Epithelial cell of proximal tubule (primary cell): ENCODE measurements around the gene ATIC. TPM values are rescaled to one million over a fixed set of nuclear protein-coding genes. Genes with fewer than 3 reads are reported as not detected.

ENCODE experiments used
- DNase-seq: peaks from one replicate; pipeline ENCODE4 v3.0.0-alpha.2; 2011; ENCODE audit warnings: low read depth
- H3K4me3 ChIP-seq: 2 replicates; pipeline ENCODE4 v1.5.1; 2011; ENCODE audit warnings: low read depth, mild to moderate bottlenecking, low read length
- total RNA-seq: library from RNA; depleted of rRNA; stranded (reverse); fragments of >200 nt; gene quantifications from 2 replicates; pipeline ENCODE4 v1.2.3, GENCODE V29; 2015
- TF ChIP-seq, protein P1 (sequence below): conservative IDR thresholded peaks from 2 replicates; pipeline ENCODE4 v1.5.1; 2012; ENCODE audit warnings: low read depth, mild to moderate bottlenecking, low read length

The ATIC gene
- total RNA-seq, 1 donor from 2014 or later: 58.3 TPM

DNA sequence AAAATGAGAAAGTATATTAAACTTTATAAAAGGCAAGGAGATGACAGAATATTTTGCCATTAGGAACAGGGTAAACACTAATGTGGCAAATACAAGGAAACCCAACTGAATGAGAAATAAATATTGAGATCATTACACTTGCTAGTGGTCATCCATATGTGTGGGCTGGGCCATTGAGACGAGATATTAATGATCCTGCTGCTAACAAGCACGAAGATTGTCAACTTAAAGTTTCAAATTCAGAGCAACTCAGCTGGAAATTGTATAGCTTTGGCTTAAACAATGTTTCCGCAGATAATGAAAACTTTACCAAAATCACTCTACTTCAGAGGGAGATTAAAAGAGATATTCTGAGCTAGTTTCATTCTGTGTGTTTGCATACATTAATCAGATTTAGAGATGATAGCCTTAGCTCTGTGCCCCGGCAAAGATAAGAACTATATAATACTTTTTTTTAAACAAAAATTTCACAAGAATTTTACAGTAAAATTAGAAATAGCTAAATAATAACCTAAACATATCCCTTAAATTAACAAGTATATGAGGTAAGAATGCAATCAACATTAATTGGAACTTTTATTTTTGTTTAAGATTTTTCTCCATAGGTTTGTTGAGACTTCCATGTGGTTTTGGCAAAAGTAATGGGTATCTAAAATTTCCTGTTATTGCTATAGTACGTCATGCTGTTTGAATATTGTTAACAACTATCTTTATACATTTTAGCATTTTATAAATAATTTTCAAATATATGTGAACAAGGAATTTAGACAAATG lies 84.0 kb downstream of the ATIC start:
- TF ChIP-seq, protein P1, sequence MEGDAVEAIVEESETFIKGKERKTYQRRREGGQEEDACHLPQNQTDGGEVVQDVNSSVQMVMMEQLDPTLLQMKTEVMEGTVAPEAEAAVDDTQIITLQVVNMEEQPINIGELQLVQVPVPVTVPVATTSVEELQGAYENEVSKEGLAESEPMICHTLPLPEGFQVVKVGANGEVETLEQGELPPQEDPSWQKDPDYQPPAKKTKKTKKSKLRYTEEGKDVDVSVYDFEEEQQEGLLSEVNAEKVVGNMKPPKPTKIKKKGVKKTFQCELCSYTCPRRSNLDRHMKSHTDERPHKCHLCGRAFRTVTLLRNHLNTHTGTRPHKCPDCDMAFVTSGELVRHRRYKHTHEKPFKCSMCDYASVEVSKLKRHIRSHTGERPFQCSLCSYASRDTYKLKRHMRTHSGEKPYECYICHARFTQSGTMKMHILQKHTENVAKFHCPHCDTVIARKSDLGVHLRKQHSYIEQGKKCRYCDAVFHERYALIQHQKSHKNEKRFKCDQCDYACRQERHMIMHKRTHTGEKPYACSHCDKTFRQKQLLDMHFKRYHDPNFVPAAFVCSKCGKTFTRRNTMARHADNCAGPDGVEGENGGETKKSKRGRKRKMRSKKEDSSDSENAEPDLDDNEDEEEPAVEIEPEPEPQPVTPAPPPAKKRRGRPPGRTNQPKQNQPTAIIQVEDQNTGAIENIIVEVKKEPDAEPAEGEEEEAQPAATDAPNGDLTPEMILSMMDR: no peak
- H3K4me3 ChIP-seq: no peak overlapping the region
- DNase-seq: no peak

DNA sequence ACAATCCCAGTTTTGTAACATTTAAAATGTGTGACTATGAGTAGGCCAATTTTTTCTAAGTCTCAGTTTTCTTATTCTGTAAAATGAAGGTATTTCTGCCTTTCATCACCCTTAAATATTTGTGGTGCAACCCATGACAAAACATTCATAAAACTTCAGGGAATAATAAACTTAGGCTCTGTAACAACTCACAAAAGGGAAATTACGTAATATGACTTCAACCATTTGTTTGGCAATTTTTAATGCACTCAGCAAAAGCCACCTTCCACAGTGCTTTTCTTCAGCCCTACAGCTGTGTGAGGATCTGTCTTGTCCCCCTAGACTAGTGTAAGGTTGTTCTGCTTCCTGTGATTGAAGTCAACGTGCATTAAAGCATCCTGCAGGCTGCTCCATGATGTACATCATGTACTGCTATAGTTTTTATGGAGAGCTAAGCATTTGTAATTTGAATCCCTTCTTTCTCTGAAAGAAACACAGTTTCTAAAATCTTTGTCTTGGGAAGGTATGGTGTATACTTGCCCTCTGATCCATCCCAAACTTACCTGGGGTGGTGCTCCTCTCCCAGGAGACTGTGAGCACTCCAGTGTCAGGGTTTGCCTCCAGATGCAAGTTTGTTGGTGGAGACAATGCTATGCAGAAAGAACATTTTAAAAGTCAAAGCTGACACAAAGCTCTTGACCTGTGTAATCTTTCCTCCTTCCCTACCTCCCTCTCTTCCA lies 84.9 kb downstream of the ATIC start:
- TF ChIP-seq, protein P1: no peak
- DNase-seq: no peak
- H3K4me3 ChIP-seq: no peak overlapping the region

- TF ChIP-seq, protein P1: no peak
- no peak for DNase-seq
- H3K4me3 ChIP-seq: no peak overlapping the region
Measured at GRCh38 chr2:215397632-215398341, 85.9 kb downstream of the ATIC start.

- DNase-seq: no peak
- TF ChIP-seq, protein P1: no peak
- no peak overlapping the region for H3K4me3 ChIP-seq
Measured at GRCh38 chr2:215399067-215399716, 87.3 kb downstream of the ATIC start.

Other genes starting within 250 kb of the ATIC start
- gene ABCA12, start 173.4 kb upstream of the ATIC start, total RNA-seq: 1.8 and 3.0 TPM in 2 replicates
- gene FN1, start 124.0 kb downstream of the ATIC start, total RNA-seq: 890 and 962 TPM in 2 replicates